ENCODE measurements around the gene GPR132.

DNA sequence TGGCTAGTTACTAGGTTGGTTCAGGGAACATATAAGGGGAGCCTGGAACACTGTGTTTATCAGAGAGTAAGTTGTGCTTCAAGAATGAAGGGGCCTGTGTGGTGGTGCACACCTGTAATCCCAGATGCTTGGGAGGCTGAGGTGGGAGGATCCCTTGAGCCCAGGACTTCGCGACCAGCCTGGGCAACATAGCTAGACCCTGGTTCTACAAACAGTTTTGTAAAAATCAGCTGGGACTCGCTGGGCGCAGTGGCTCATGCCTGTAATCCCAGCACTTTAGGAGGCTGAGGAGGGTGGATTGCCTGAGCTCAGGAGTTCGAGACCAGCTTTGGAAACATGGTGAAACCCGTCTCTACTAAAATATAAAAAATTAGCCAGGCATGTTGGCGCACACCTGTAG is 42.1 kb upstream of the GPR132 start:
- no peak for TF ChIP-seq POLR2A (IDR thresholded peaks at IDR 0.05; ENCODE audit: low read depth, low read length)
- no peak for TF ChIP-seq POLR2AphosphoS5 (IDR thresholded peaks at IDR 0.05; ENCODE audit: low read depth, low read length)
- TF ChIP-seq POU2F2 (IDR thresholded peaks at IDR 0.05; ENCODE audit: low read depth, low read length), result no peak
- TF ChIP-seq TAF1 (IDR thresholded peaks at IDR 0.05; ENCODE audit: low read depth, low read length), result no peak

All from GM12891 (cell line).